Measurements from ENCODE around the gene CFAP53. TPM values are rescaled to one million over a fixed set of nuclear protein-coding genes. Genes with fewer than 3 reads are reported as not detected.

The CFAP53 gene, protein sequence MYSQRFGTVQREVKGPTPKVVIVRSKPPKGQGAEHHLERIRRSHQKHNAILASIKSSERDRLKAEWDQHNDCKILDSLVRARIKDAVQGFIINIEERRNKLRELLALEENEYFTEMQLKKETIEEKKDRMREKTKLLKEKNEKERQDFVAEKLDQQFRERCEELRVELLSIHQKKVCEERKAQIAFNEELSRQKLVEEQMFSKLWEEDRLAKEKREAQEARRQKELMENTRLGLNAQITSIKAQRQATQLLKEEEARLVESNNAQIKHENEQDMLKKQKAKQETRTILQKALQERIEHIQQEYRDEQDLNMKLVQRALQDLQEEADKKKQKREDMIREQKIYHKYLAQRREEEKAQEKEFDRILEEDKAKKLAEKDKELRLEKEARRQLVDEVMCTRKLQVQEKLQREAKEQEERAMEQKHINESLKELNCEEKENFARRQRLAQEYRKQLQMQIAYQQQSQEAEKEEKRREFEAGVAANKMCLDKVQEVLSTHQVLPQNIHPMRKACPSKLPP
- total RNA-seq: 0.20 and 0.37 TPM in 2 replicates

DNA sequence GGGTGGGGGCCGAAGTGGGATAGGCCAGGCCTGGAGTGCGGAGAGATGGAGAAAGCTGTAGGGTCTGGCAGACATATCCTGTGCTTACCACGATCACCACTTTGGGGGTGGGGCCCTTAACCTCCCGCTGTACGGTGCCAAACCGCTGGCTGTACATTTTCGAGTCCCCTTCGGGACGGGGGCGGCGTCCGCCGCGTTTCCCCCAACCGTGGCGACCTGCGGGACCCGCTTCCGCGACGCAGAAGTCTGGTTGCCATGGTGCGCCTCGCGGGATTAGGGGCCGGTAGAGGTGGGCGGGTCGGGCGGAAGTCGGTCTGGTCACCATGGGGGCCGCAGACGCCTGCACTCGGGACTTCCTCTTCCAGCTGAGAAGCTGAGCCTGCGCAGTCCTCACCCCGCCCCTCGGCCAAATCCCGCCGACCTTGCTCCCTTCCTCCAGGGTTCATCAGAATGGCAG, at the start of gene CFAP53:
Gene CFAP53, minus strand, starts transcription at position 248 of the 457 bp plus-strand sequence. Its CDS starts 91 bp downstream, at position 157.

DNA sequence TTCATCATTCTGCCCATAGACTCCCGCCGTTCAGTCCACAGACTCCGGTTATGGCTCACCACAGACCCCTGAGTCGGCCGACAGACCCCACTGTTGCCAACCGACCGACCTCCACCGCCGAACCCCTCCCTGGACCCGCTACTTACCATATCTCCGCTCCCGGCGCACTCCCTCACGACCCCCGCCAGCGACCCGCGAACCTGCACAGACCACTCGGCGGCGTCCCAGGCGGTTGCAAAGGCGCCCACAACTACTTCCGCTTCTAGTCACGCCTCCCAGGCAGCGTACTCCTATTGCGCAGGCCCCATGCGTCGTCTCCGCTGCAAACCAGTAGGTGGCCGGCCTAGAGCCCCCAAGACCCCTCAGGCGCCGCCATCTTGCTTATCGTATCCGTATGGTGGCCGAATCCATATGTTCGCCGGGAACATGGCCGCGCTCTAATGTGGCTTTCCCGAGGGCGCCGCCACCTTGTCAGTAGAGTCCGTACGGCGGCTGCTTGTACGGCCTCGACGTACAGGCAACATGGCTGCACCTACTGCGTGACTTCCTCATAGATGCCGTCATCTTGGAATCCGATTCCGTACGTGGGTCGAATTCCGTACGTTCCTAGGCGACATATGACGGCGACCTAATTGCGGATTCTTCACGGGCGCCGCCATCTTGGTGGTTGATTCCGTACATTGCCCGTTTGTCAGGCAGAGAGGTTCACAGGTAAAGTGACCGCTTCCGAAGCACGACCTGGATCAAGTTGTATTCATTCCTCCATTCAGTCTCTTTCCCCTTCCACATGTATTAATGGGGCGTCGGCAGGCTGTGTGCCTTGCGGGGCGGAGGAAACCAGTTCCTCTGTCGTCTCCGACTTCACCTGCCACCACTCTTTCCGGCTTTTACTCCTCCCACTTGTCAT, 21.4 kb upstream of the CFAP53 start, which contains the start of gene CXXC1:
Gene CXXC1, minus strand, starts transcription at position 252 of the 907 bp plus-strand sequence. Its CDS starts 103 bp downstream, at position 149.

DNA sequence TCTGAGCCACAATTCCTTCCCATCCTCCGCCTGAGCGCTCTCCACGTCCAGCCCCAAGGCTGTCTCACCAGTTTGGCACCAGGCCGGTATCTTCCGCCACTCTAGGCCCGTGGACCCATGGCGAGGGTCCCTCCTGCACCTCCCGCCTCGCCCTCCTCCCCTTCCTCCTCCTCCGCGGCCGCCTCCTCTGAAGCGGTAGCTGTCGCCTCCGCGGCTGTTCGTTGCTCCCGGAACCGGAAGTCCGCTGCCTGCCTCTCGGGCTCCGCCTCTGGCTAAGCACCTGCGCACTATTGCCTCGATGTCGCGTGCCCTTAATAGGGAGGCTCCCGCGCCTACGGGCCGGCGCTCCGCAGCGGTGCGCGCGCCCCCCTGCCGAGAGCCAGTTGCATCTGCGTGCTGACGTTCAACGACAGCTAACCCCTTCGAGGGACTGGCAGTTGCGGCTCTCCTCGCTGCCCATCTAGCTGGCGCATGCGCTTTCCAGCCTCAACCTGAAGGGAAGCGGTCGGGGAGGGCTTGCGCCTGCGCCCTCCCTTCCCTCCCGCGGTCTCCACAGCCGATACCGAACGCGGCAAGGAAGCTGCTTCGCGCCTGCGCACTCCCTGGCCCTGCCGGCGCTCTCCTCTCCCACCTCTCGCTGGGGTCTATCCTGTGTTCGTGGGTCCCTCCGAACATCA, 15.1 kb upstream of the CFAP53 start, which contains the start of gene MBD1:
Gene MBD1, minus strand, starts transcription at position 229 of the 677 bp plus-strand sequence. CDS start 1,531 bp downstream, outside the sequence.

DNA sequence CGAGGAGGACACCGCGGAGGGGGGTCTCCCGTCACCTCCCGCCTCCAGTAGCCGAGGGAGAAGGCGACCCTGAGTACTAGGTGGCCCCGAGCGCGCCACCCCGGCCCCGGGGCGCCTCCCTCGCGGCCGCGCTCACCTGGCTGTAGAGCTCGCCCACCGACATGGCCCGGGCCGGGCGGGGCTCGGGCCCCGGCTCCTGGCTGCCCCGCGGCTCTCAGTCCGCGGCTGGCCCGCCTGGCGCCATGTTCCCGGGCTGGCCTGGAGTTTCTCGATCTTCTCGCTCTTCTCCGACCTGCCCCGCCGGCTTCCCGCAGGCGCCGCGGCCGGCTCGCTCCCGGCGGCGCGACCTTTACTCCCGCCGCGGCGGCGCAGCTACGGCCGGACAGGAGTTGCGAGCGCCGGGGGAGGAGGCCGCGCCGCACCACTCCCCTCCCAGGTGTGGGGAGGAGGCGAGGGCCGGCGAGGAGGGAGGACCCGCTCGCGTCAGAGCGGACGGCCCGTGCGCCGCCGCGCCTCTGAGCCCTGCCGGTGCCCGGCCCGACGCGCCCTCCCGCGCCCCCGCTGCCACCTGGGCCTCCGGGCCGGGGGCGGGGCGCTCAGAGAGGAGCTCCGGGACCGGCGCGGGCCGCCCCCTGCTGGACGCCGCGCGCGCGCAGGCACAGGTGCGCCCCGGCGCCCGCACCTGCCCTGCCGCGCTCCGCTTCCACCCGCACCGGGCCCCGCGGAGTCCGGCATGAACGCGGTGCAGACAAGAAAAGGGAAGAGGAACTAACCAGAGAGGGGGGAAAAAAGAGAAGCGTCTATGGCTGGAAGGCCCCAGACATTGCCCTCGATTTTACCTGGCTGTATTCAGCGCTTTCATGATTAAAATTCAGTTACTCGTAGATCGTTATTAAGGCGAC, 71.4 kb downstream of the CFAP53 start, which contains the start of gene MYO5B:
Gene MYO5B, minus strand, starts transcription at position 517 of the 902 bp plus-strand sequence. Its CDS starts 354 bp downstream, at position 163.

Small RNA genes within 50 kb of the gene (small RNA-seq; reads per million reads assigned to genes)
- not detected for gene RN7SL310P

Other genes with a start within 250 kb of the CFAP53 start
- under 0.01 TPM in 1 of 2 replicates, not detected in the other for gene MYO5B, start 71.3 kb downstream of the CFAP53 start, total RNA-seq
- gene MBD1, start 15.0 kb upstream of the CFAP53 start, total RNA-seq: 37.8 and 60.4 TPM in 2 replicates
- gene CXXC1, start 21.2 kb upstream of the CFAP53 start, total RNA-seq: 27.6 and 43.8 TPM in 2 replicates
- 15.8 and 25.4 TPM in 2 replicates for gene SKA1, start 108.6 kb upstream of the CFAP53 start, total RNA-seq

All from subcutaneous preadipocyte (primary cell).